NB4 (cell line): ENCODE measurements around the gene CRTAC1.

Source experiments
- CTCF ChIP-seq: IDR thresholded peaks from one replicate; pipeline ENCODE4 v1.5.1; 2012; ENCODE audit warnings: low read depth, low read length
- MAX ChIP-seq: IDR thresholded peaks from 2 replicates; pipeline ENCODE4 v1.6.1; 2011; ENCODE audit warnings: low read depth, low read length
- MYC ChIP-seq: IDR thresholded peaks from 2 replicates; pipeline ENCODE4 v1.6.1; 2011; ENCODE audit warnings: low read depth, low read length
- POLR2A ChIP-seq: IDR thresholded peaks from 2 replicates; pipeline ENCODE4 v1.6.1; 2011; ENCODE audit warnings: mild to moderate bottlenecking; ENCODE audit not compliant: insufficient read length; ENCODE audit errors: extremely low read depth

- TF ChIP-seq CTCF, result no peak
- TF ChIP-seq POLR2A, result no peak
- TF ChIP-seq MAX, result no peak
- no peak for TF ChIP-seq MYC
Measured at GRCh38 chr10:98047009-98047741, 16.8 kb upstream of the CRTAC1 start.
